Measurements from ENCODE around the gene CCDC185.

Gene CCDC185

GRCh38 chr1:223423641-223424233 lies 30.5 kb downstream of the CCDC185 start:
- no peak for DNase-seq
- in situ Hi-C loops (cut with MboI; ENCODE audit: low pct_unique_long_range_greater_than_20kb, low sequenced_read_pairs) = no loop called here

GRCh38 chr1:223425550-223425949 lies 32.3 kb downstream of the CCDC185 start:
- DNase-seq = no peak
- in situ Hi-C loops (cut with MboI; ENCODE audit: low pct_unique_long_range_greater_than_20kb, low sequenced_read_pairs) = no loop called here

GRCh38 chr1:223426936-223427335 lies 33.7 kb downstream of the CCDC185 start:
- in situ Hi-C loops (cut with MboI; ENCODE audit: low pct_unique_long_range_greater_than_20kb, low sequenced_read_pairs) = no loop called here
- DNase-seq = no peak

- in situ Hi-C loops (cut with MboI; ENCODE audit: low pct_unique_long_range_greater_than_20kb, low sequenced_read_pairs) = no loop called here
- no peak for DNase-seq
Measured at GRCh38 chr1:223429313-223429731, 36.1 kb downstream of the CCDC185 start.

GRCh38 chr1:223429821-223430220 lies 36.6 kb downstream of the CCDC185 start:
- no peak for DNase-seq
- in situ Hi-C loops (cut with MboI; ENCODE audit: low pct_unique_long_range_greater_than_20kb, low sequenced_read_pairs) = no loop called here

GRCh38 chr1:223430236-223430635 lies 37.0 kb downstream of the CCDC185 start:
- in situ Hi-C loops (cut with MboI; ENCODE audit: low pct_unique_long_range_greater_than_20kb, low sequenced_read_pairs) = no loop called here
- no peak for DNase-seq

GRCh38 chr1:223437151-223437550 lies 43.9 kb downstream of the CCDC185 start:
- DNase-seq = no peak
- in situ Hi-C loops (cut with MboI; ENCODE audit: low pct_unique_long_range_greater_than_20kb, low sequenced_read_pairs) = no loop called here

- DNase-seq = no peak
- in situ Hi-C loops (cut with MboI; ENCODE audit: low pct_unique_long_range_greater_than_20kb, low sequenced_read_pairs) = no loop called here
Measured at GRCh38 chr1:223443397-223443796, 50.2 kb downstream of the CCDC185 start.

- DNase-seq = no peak
- in situ Hi-C loops (cut with MboI; ENCODE audit: low pct_unique_long_range_greater_than_20kb, low sequenced_read_pairs) = no loop called here
Measured at GRCh38 chr1:223444411-223444810, 51.2 kb downstream of the CCDC185 start.

Data from KBM-7 (cell line).